A673 (cell line): ENCODE measurements around the gene NUP85.

Experiments used
- CTCF ChIP-seq: fragments of 300-800, 200-600 bp; sonication (generic); conservative IDR thresholded peaks from 2 replicates; pipeline ENCODE4 v1.5.1; 2017; ENCODE audit warnings: low read depth, mild to moderate bottlenecking, antibody characterized with exemption, low read length, moderate library complexity, mixed read lengths
- EZH2 ChIP-seq: fragments of 200-600 bp; sonication (generic); IDR thresholded peaks from 2 replicates; pipeline ENCODE4 v1.6.1; 2017; ENCODE audit warnings: borderline replicate concordance, low read depth, mild to moderate bottlenecking, mixed read lengths, antibody characterized with exemption, low read length; ENCODE audit not compliant: poor library complexity, severe bottlenecking

GRCh38 chr17:75238020-75238580, 32.6 kb downstream of the NUP85 start:
- no peak for TF ChIP-seq CTCF
- TF ChIP-seq EZH2 = no peak
